ENCODE data around the gene RPL34. TPM values are rescaled to one million over a fixed set of nuclear protein-coding genes. Genes with fewer than 3 reads are reported as not detected.

Gene RPL34
- total and polyA plus RNA-seq, 12 donors: 516 to 4,489 (median 980) TPM

- Histone ChIP-seq H3K4me1 (replicated peaks in 1 of 2) (peaks cover 0 to 9% of the 10 kb centered on the region in 2 donors), H3K36me3 (replicated peaks in 1 of 2) (peaks cover 0 to 77% of the 10 kb centered on the region in 2 donors), H3K27ac (no peak overlapping the region), H3K4me3 (no peak overlapping the region), H3K27me3 (no peaks in the 10 kb centered on the region), H3K9me3 (replicated peaks in 1 of 3) (no peaks in the 10 kb centered on the region)
- TF ChIP-seq, protein P1, sequence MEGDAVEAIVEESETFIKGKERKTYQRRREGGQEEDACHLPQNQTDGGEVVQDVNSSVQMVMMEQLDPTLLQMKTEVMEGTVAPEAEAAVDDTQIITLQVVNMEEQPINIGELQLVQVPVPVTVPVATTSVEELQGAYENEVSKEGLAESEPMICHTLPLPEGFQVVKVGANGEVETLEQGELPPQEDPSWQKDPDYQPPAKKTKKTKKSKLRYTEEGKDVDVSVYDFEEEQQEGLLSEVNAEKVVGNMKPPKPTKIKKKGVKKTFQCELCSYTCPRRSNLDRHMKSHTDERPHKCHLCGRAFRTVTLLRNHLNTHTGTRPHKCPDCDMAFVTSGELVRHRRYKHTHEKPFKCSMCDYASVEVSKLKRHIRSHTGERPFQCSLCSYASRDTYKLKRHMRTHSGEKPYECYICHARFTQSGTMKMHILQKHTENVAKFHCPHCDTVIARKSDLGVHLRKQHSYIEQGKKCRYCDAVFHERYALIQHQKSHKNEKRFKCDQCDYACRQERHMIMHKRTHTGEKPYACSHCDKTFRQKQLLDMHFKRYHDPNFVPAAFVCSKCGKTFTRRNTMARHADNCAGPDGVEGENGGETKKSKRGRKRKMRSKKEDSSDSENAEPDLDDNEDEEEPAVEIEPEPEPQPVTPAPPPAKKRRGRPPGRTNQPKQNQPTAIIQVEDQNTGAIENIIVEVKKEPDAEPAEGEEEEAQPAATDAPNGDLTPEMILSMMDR (IDR thresholded peaks at IDR 0.05): no peak
- TF ChIP-seq POLR2A (IDR thresholded peaks at IDR 0.05): no peak
- intact Hi-C loops (cut with DNase I): no loop called here
- no peak for DNase-seq
Measured at GRCh38 chr4:108628411-108628810, 8.0 kb downstream of the RPL34 start.

- no peaks in the 10 kb centered on the region for H3K4me1 ChIP-seq (replicated peaks in 1 of 2)
- no peak overlapping the region for H3K4me3 ChIP-seq
- H3K27me3 ChIP-seq: no peaks in the 10 kb centered on the region
- TF ChIP-seq, protein P1 (IDR thresholded peaks at IDR 0.05): no peak
- TF ChIP-seq POLR2A (IDR thresholded peaks at IDR 0.05): no peak
- H3K36me3 ChIP-seq (replicated peaks in 1 of 2): peaks cover 0 to 48% of the 10 kb centered on the region in 2 donors
- no peak overlapping the region for H3K27ac ChIP-seq
- WGBS, 4 donors: 86 to 98% (median 93%) methylated on average over 8 of the region's 8 CpGs
- no peaks in the 10 kb centered on the region for H3K9me3 ChIP-seq (replicated peaks in 1 of 3)
- no peak for DNase-seq
- intact Hi-C loops (cut with DNase I): no loop called here
Measured at GRCh38 chr4:108635070-108635655, 14.8 kb downstream of the RPL34 start.

DNA sequence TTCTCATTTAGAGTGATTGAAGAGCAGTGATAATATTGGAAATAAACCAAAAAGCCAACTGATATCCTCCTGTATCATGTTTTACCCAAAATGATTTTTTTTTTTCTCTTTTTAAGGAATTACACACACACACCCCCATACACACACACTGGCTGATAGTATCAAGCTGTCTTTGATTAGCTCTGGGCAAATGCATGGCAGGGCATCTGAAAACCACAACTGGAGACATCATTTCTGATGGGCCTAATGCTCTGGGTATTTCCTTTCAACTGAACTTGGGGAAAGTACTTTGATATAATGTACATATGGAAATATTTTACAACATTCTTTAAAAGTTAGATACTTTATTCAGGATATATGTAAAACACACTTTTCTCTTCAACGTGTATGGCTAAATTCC, 15.9 kb downstream of the RPL34 start:
- peaks cover 0 to 38% of the 10 kb centered on the region in 2 donors for H3K36me3 ChIP-seq (replicated peaks in 1 of 2)
- no peaks in the 10 kb centered on the region for H3K4me1 ChIP-seq (replicated peaks in 1 of 2)
- no peak overlapping the region for H3K27ac ChIP-seq
- H3K9me3 ChIP-seq (replicated peaks in 1 of 3): no peaks in the 10 kb centered on the region
- intact Hi-C loops (cut with DNase I): no loop called here
- no peak for DNase-seq
- TF ChIP-seq, protein P1 (IDR thresholded peaks at IDR 0.05): no peak
- TF ChIP-seq POLR2A (IDR thresholded peaks at IDR 0.05): no peak
- H3K4me3 ChIP-seq: no peak overlapping the region
- H3K27me3 ChIP-seq: no peaks in the 10 kb centered on the region
- 82 to 91% (median 86%) methylated on average over 1 of the region's 1 CpG for WGBS, 4 donors

DNA sequence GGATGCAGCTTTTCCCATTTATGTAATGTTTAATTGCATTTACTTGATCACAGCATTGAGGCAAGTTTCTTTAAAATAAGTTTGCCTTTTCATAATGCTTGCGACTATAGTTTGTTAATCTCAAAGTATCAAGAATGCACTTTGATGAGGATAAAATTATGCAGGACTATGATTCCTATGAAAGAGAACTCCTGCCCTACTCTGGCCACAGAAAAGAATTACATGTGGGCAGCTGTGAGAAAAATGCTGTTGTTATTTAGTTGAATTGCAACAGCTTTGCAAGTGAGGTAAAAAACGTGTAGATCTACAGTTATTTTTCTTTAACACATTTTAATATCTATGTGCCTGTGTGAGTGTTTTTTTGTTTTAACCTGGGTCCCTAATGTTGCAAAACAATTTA, 17.5 kb downstream of the RPL34 start:
- Histone ChIP-seq H3K4me3 (no peak overlapping the region), H3K27ac (no peak overlapping the region), H3K4me1 (replicated peaks in 1 of 2) (no peaks in the 10 kb centered on the region), H3K9me3 (replicated peaks in 1 of 3) (no peaks in the 10 kb centered on the region), H3K27me3 (no peaks in the 10 kb centered on the region), H3K36me3 (replicated peaks in 1 of 2) (peaks cover 0 to 23% of the 10 kb centered on the region in 2 donors)
- WGBS, 4 donors: 43 to 62% (median 48%) methylated on average over 2 of the region's 2 CpGs
- TF ChIP-seq POLR2A (IDR thresholded peaks at IDR 0.05): no peak
- DNase-seq: no peak
- intact Hi-C loops (cut with DNase I): no loop called here

DNA sequence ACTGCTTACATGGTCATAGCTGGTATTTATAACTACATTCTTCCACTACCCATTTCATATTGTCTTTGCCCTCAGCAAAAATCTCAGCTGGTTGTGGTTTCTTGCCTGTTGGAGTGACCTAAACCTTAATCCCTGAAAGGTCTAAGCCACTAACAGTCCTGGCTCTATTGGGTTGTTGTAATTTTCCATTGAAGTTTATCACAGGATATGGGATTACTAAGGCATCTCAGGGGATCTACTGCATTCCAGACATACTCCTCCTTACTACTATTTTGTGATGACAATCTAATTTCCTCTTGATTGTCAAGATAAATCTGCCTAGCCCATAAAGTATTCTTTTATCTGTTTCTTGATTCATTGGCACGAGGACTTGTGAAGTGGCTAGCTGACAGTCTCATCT, 23.9 kb downstream of the RPL34 start:
- no peaks in the 10 kb centered on the region for H3K9me3 ChIP-seq (replicated peaks in 1 of 3)
- WGBS, 4 donors: 64 to 92% (median 79%) methylated on average over 1 of the region's 1 CpG
- TF ChIP-seq, protein P1 (IDR thresholded peaks at IDR 0.05): no peak
- no peak for TF ChIP-seq POLR2A (IDR thresholded peaks at IDR 0.05)
- intact Hi-C loops (cut with DNase I): no loop called here
- H3K27me3 ChIP-seq: no peaks in the 10 kb centered on the region
- H3K4me3 ChIP-seq: no peak overlapping the region
- no peak overlapping the region for H3K27ac ChIP-seq
- no peaks in the 10 kb centered on the region for H3K4me1 ChIP-seq (replicated peaks in 1 of 2)
- no peaks in the 10 kb centered on the region for H3K36me3 ChIP-seq (replicated peaks in 1 of 2)
- no peak for DNase-seq

Measured in adrenal gland (tissue), 12 donors.